Ovary (tissue), 9 donors: ENCODE results near the gene CNDP1. TPM values are rescaled to one million over a fixed set of nuclear protein-coding genes. Genes with fewer than 3 reads are reported as not detected.

Source experiments
- DNase-seq, 5 donors: peaks; one replicate each; pipeline ENCODE4 v3.0.0-alpha.2; 2019 to 2020
- H3K27ac ChIP-seq, 2 donors: fragments of 200-600 bp; one replicate each; pipeline versions ENCODE4 v1.5.1 to v1.8.0; 2019 to 2022
- H3K27me3 ChIP-seq: fragments of 200-600 bp; one replicate; pipeline ENCODE4 v1.8.0; 2022
- H3K36me3 ChIP-seq: fragments of 200-600 bp; sonication (generic); one replicate; pipeline ENCODE4 v1.5.1; 2019
- H3K4me1 ChIP-seq: one replicate; pipeline ENCODE4 v1.8.1; 2013; ENCODE audit warnings: mild to moderate bottlenecking, moderate library complexity; ENCODE audit not compliant: insufficient read depth
- H3K4me3 ChIP-seq: fragments of 200-600 bp; sonication (generic); one replicate; pipeline ENCODE4 v1.5.1; 2017
- H3K9me3 ChIP-seq, 2 donors: fragments of 200-600 bp in 1 of 2; sonication (generic) in 1 of 2; one replicate each; pipeline versions ENCODE4 v1.5.1 to v1.8.1; 2013 to 2019; ENCODE audit warnings: mild to moderate bottlenecking in 1 of 2, moderate library complexity in 1 of 2
- CTCF ChIP-seq, 3 donors: fragments of 450-650 bp in 2 of 3; fragments of 200-600 bp in 1 of 3; IDR thresholded peaks; one replicate each; pipeline versions ENCODE4 v1.5.1 to v1.8.0; 2016 to 2022; ENCODE audit warnings: antibody characterized with exemption in 3 of 3, mild to moderate bottlenecking in 1 of 3
- EP300 ChIP-seq: sonication (generic); formaldehyde crosslinking; IDR thresholded peaks from one replicate; pipeline ENCODE4 v1.6.1; 2017; ENCODE audit warnings: antibody characterized with exemption
- POLR2A ChIP-seq: fragments of 450-650 bp; IDR thresholded peaks from one replicate; pipeline ENCODE4 v1.6.1; 2017; ENCODE audit warnings: antibody characterized with exemption, mild to moderate bottlenecking, moderate library complexity
- whole genome bisulfite sequencing, 3 donors: extraction: QIAGEN DNeasy Blood & Tissue Kit in 1 of 3; methylation state at CpG; one replicate each; pipeline versions ENCODE4 v1.1.5 to v1.1.7; 2013 to 2017; 5-methylcytosine and 5-hydroxymethylcytosine counted together
- intact Hi-C, 4 donors: fragments of 100-400 bp; cut with DNase I; formaldehyde crosslinking; loops; one replicate each; pipeline versions ENCODE4 v1.11.0 to v1.15.1; 2022 to 2023
- polyA plus RNA-seq, 2 donors: library from polyadenylated mRNA; stranded (reverse); fragments of 200-250 nt in 1 of 2; fragments of 350-450 nt in 1 of 2; fragmentation: Illumina TruSeq in 1 of 2; extraction: RNeasy Lipid Tissue Mini Kit (QIAGEN cat#74804) in 1 of 2; gene quantifications; one replicate each; pipeline ENCODE4 v1.2.3, GENCODE V29; 2013 to 2014
- total RNA-seq, 7 donors: library from RNA; depleted of rRNA in 2 of 7; stranded (reverse); fragments of >200 nt in 2 of 7; fragmentation: NEBNext Ultra II Directional in 3 of 7; extraction: Animal tissue kit (Norgen Biotek cat#: 25700) in 3 of 7; gene quantifications; one replicate each; pipeline versions ENCODE4 v1.1.0 to v1.2.4, GENCODE V29; 2016 to 2023
- donor health status: DM: no; HTN: no; CAD: no; lungs with moderate emphysema.
- donor health status: DM: no; HTN: no; CAD: no.
- donor health status: Bipolar disorder and iron deficiency.
- donor health status: DM: yes; HTN: yes; CAD: no.
- donor health status: DM: no; HTN: no; CAD: no.
- donor health status: DM: yes; HTN: yes; CAD: no.

Gene CNDP1
- total and polyA plus RNA-seq, 9 donors = 0.02 to 0.35 (median 0.15) TPM; not detected in 3

GRCh38 chr18:74597034-74597661, 62.8 kb downstream of the CNDP1 start:
- H3K27ac ChIP-seq = peak overlapping the region; percentile 92 to 98
- TF ChIP-seq CTCF (IDR thresholded peaks at IDR 0.05) = no peak
- no peak for TF ChIP-seq POLR2A
- 0 to 1% (median 0%) methylated on average over 41 of the region's 41 CpGs for WGBS, 3 donors
- peak overlapping the region; percentile 94 for H3K4me3 ChIP-seq
- H3K27me3 ChIP-seq = no peaks in the 10 kb centered on the region
- H3K9me3 ChIP-seq = no peaks in the 10 kb centered on the region
- H3K36me3 ChIP-seq = no peaks in the 10 kb centered on the region
- peaks cover 6% of the 10 kb centered on the region for H3K4me1 ChIP-seq
- intact Hi-C loops = no loop called here
- DNase-seq = peak; percentile 64 to 81 (median 73)

DNA sequence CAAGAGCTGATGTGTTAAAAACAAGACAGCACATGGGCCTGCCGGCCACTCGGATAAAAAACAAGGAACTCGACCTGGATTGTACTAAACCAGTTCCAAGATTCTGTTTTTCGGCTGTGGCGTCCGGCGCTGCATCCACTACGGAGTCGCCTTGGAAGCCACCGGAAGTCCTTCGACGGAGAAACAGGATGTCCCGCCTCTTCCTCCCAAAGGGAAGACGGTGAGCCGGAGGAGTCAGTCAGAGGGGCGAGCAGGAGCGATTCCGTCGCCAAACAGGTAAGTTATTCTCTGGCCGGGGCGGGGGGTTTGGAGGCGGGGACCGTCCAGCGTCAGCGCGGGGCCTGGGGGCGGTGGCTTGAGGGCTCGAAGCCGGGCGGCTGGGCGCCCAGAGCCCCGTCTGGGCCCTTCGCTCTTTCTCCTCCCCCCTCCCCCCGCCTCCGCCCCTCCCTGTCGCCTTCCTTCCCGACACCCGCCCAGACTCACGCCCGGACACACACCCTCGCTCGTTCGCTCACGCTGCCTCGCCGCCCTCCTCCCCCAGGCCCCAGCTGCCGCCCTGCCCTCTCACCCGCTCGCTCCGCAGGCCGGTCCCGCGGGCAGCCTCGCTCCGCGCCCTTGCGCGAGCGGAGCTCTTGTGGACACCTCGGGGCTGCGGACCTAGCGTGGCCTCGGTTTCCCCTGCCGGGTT, 63.5 kb downstream of the CNDP1 start, which contains the start of gene ZNF407:
Gene ZNF407, plus strand, starts transcription at position 209 of the 688 bp plus-strand sequence. CDS start 33,150 bp downstream, outside the sequence.
- WGBS, 3 donors = 0 to 1% (median 1%) methylated on average over 46 to 64 of the region's 64 CpGs
- intact Hi-C loops = no loop called here

DNA sequence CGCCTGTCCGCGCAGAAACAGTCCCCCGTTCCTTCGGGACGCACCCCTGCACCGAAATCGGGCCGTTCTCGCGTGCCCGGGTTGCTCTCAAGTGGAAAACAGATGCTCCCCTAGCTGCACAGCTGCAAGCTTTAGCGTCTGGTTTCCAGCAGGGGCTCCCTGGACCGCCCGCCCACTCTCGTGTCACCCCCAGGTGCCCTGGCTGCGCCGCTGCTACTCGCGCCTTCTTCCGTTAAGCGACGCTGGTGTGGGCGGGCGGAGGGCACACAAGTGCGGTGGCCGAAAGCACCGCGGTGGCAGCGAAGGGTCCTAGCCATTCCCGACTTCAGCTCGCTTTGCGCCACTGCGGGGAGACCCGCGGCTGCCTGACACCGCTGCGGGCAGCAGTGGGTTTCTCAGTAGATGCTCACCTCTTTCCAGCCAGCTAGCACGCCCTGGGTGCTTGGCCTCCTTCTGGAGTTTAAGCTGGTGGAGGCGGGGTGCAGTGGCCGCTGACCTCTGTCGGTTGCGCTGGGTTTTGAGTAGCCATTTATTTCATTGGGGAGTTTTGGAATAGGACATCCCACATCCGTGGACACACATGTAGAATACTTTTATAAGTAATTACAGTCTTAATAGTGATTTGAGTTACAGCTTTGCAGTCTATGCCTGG, 64.2 kb downstream of the CNDP1 start:
- Histone ChIP-seq H3K9me3 (no peaks in the 10 kb centered on the region), H3K27me3 (no peaks in the 10 kb centered on the region), H3K4me3 (peak overlapping the region; percentile 94), H3K4me1 (peaks cover 6% of the 10 kb centered on the region), H3K36me3 (no peaks in the 10 kb centered on the region), H3K27ac (peak overlapping the region; percentile 92 to 98)
- TF ChIP-seq CTCF (IDR thresholded peaks at IDR 0.05) = peak in 1 of 3 donors; percentile 7
- no peak for TF ChIP-seq POLR2A
- peak in 4 of 5 donors; percentile 28 to 72 (median 44) for DNase-seq
- 0 to 1% (median 0%) methylated on average over 43 to 44 of the region's 44 CpGs for WGBS, 3 donors
- intact Hi-C loops = no loop called here

More for the DNA sequence above, 63.5 kb downstream of the CNDP1 start, which contains the start of gene ZNF407:
- Histone ChIP-seq H3K4me3 (peak within 1 kb of the TSS; percentile 94), H3K27ac (peak within 1 kb of the TSS; percentile 92 to 98), H3K27me3 (no peaks in the 10 kb centered on the region), H3K4me1 (peaks cover 6% of the 10 kb centered on the region), H3K36me3 (no peaks in the 10 kb centered on the region), H3K9me3 (no peaks in the 10 kb centered on the region)
- TF ChIP-seq CTCF (IDR thresholded peaks at IDR 0.05) = no peak
- TF ChIP-seq POLR2A = peak; percentile 43
- TF ChIP-seq EP300 = peak; percentile 27
- peak; percentile 84 to 89 (median 87) for DNase-seq

- Histone ChIP-seq H3K27ac (no peak overlapping the region), H3K36me3 (no peaks in the 10 kb centered on the region), H3K9me3 (no peaks in the 10 kb centered on the region), H3K4me1 (peaks cover 2% of the 10 kb centered on the region), H3K4me3 (no peak overlapping the region), H3K27me3 (no peaks in the 10 kb centered on the region)
- intact Hi-C loops = no loop called here
- no peak for TF ChIP-seq POLR2A
- TF ChIP-seq CTCF (IDR thresholded peaks at IDR 0.05) = no peak
- no peak for TF ChIP-seq EP300
- DNase-seq = no peak
These were observed 70.1 kb downstream of the CNDP1 start for GRCh38 chr18:74604361-74604760.
